Measurements from ENCODE around the gene TULP4. TPM values are rescaled to one million over a fixed set of nuclear protein-coding genes. Genes with fewer than 3 reads are reported as not detected.
"Not testable (repeated sequence)": the region's sequence is repeated elsewhere in the genome, so short reads cannot be mapped to it uniquely, and the experiment has no call there.

The TULP4 gene
- total RNA-seq, 1 experiment from 2014 or later: 82.0 TPM

DNA sequence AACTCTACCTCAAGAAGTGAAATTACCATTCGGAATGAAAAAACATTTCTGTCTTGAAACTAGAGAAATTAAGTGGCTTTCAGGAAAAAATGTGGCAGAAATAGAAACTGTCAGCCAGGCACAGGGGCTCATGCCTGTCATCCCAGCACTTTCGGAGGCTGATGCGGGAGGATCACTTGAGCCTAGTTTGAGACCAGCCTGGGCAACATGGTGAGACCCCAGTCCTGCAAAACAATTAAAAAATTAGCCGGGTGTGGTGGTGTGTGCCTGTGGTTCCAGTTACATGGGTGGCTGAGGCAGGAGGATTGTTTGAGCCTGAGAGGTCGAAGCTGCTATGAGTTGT is 240.5 kb downstream of the TULP4 start:
- BruUV-seq (replicated peaks): no TSS peak
- POLR2A ChIA-PET (ENCODE audit: low non-redundant PET): interaction anchor here (0.6 kb wide), 1 partner anchor 19 kb away, joined by 5 read pairs; no protein-coding TSS in a partner anchor
- intact Hi-C loops (cut with micrococcal nuclease; ENCODE audit: unreplicated experiment): no loop called here
- Histone ChIP-seq H3K4me3 (ENCODE audit: low read depth, low read length, poor library complexity, severe bottlenecking) (no peak overlapping the region), H3K27ac (ENCODE audit: low read depth, low read length, poor library complexity, severe bottlenecking) (no peak overlapping the region), H3K27me3 (replicated peaks; ENCODE audit: insufficient read depth, low read depth, low read length, poor library complexity) (no peaks in the 10 kb centered on the region), H3K4me1 (ENCODE audit: insufficient read depth, low read length, poor library complexity, severe bottlenecking) (no peaks in the 10 kb centered on the region), H3K9me3 (ENCODE audit: low read depth, low read length, poor library complexity, severe bottlenecking) (no peaks in the 10 kb centered on the region), H3K36me3 (ENCODE audit: insufficient read depth, low read length, poor library complexity, severe bottlenecking) (no peaks in the 10 kb centered on the region)
- CTCF ChIA-PET: no interaction called here
- no peak for DNase-seq (ENCODE audit: low spot score)
- TF ChIP-seq, protein P1, sequence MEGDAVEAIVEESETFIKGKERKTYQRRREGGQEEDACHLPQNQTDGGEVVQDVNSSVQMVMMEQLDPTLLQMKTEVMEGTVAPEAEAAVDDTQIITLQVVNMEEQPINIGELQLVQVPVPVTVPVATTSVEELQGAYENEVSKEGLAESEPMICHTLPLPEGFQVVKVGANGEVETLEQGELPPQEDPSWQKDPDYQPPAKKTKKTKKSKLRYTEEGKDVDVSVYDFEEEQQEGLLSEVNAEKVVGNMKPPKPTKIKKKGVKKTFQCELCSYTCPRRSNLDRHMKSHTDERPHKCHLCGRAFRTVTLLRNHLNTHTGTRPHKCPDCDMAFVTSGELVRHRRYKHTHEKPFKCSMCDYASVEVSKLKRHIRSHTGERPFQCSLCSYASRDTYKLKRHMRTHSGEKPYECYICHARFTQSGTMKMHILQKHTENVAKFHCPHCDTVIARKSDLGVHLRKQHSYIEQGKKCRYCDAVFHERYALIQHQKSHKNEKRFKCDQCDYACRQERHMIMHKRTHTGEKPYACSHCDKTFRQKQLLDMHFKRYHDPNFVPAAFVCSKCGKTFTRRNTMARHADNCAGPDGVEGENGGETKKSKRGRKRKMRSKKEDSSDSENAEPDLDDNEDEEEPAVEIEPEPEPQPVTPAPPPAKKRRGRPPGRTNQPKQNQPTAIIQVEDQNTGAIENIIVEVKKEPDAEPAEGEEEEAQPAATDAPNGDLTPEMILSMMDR (conservative IDR thresholded peaks at IDR 0.05; ENCODE audit: low read depth, low read length): no peak
- TF ChIP-seq EZH2 (IDR thresholded peaks at IDR 0.05; ENCODE audit: borderline replicate concordance, low read depth, low read length, poor library complexity, severe bottlenecking): no peak

DNA sequence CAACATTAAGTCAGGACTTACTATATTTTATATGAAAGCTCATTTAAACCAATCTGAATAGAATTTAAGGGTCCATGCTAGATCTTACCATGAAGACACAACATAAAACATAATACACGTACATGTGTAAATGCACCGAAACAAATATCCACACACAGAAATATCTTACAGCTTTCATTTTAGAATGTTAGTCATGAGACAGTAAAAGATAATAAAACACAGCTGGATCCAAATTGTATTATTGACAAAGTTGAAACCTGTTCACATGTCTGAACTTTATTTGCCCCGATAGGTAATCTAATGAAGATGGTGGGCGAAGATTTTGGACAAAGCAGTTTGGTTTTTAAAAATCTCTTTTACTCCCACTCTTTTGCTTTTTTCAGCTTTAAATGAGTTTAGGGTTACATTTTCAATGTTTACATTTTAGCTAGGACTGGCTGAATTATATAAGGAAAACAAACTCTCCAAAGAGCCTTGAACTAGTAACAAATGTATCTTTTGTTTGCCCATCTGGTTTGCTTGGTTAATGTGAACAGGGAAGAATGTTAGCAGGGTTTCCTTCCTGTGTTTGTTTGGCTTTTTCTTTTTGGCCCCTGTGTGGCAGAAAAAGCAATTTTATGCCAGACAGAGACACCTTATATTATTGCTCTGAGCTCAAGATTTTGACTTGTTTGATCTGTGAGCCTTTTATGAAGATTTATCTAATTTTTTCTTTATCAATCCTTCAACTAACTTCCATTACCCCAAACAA is 242.5 kb downstream of the TULP4 start:
- Histone ChIP-seq H3K27me3 (replicated peaks; ENCODE audit: insufficient read depth, low read depth, low read length, poor library complexity) (no peaks in the 10 kb centered on the region), H3K4me1 (ENCODE audit: insufficient read depth, low read length, poor library complexity, severe bottlenecking) (peaks cover 5% of the 10 kb centered on the region), H3K36me3 (ENCODE audit: insufficient read depth, low read length, poor library complexity, severe bottlenecking) (no peaks in the 10 kb centered on the region), H3K27ac (ENCODE audit: low read depth, low read length, poor library complexity, severe bottlenecking) (no peak overlapping the region), H3K4me3 (ENCODE audit: low read depth, low read length, poor library complexity, severe bottlenecking) (no peak overlapping the region), H3K9me3 (ENCODE audit: low read depth, low read length, poor library complexity, severe bottlenecking) (no peaks in the 10 kb centered on the region)
- TF ChIP-seq EZH2 (IDR thresholded peaks at IDR 0.05; ENCODE audit: borderline replicate concordance, low read depth, low read length, poor library complexity, severe bottlenecking): no peak
- TF ChIP-seq, protein P1 (conservative IDR thresholded peaks at IDR 0.05; ENCODE audit: low read depth, low read length): no peak
- no peak for DNase-seq (ENCODE audit: low spot score)
- intact Hi-C loops (cut with micrococcal nuclease; ENCODE audit: unreplicated experiment): no loop called here
- ChIA-PET CTCF (interaction anchor here (0.7 kb wide), 1 partner anchor 359 kb away, joined by 3 read pairs; no protein-coding TSS in a partner anchor), POLR2A (ENCODE audit: low non-redundant PET) (no interaction called here)
- no TSS peak for BruUV-seq (replicated peaks)

GRCh38 chr6:158556113-158556512 is 243.8 kb downstream of the TULP4 start:
- BruUV-seq (replicated peaks): no TSS peak
- peaks cover 8% of the 10 kb centered on the region for H3K4me1 ChIP-seq (ENCODE audit: insufficient read depth, low read length, poor library complexity, severe bottlenecking)
- H3K36me3 ChIP-seq (ENCODE audit: insufficient read depth, low read length, poor library complexity, severe bottlenecking): no peaks in the 10 kb centered on the region
- no peak for DNase-seq (ENCODE audit: low spot score)
- no peaks in the 10 kb centered on the region for H3K27me3 ChIP-seq (replicated peaks; ENCODE audit: insufficient read depth, low read depth, low read length, poor library complexity)
- no peaks in the 10 kb centered on the region for H3K9me3 ChIP-seq (ENCODE audit: low read depth, low read length, poor library complexity, severe bottlenecking)
- TF ChIP-seq, protein P1 (conservative IDR thresholded peaks at IDR 0.05; ENCODE audit: low read depth, low read length): no peak
- TF ChIP-seq EZH2 (IDR thresholded peaks at IDR 0.05; ENCODE audit: borderline replicate concordance, low read depth, low read length, poor library complexity, severe bottlenecking): no peak
- CTCF ChIA-PET: no interaction called here
- POLR2A ChIA-PET (ENCODE audit: low non-redundant PET): no interaction called here
- H3K4me3 ChIP-seq (ENCODE audit: low read depth, low read length, poor library complexity, severe bottlenecking): no peak overlapping the region
- intact Hi-C loops (cut with micrococcal nuclease; ENCODE audit: unreplicated experiment): no loop called here
- no peak overlapping the region for H3K27ac ChIP-seq (ENCODE audit: low read depth, low read length, poor library complexity, severe bottlenecking)

- POLR2A ChIA-PET (ENCODE audit: low non-redundant PET); H3K27me3 ChIP-seq (replicated peaks; ENCODE audit: insufficient read depth, low read depth, low read length, poor library complexity); H3K27ac ChIP-seq (ENCODE audit: low read depth, low read length, poor library complexity, severe bottlenecking); H3K4me3 ChIP-seq (ENCODE audit: low read depth, low read length, poor library complexity, severe bottlenecking); CTCF ChIA-PET; DNase-seq (ENCODE audit: low spot score); BruUV-seq (replicated peaks); intact Hi-C loops (cut with micrococcal nuclease; ENCODE audit: unreplicated experiment); H3K9me3 ChIP-seq (ENCODE audit: low read depth, low read length, poor library complexity, severe bottlenecking); H3K36me3 ChIP-seq (ENCODE audit: insufficient read depth, low read length, poor library complexity, severe bottlenecking): not testable (repeated sequence)
- H3K4me1 ChIP-seq (ENCODE audit: insufficient read depth, low read length, poor library complexity, severe bottlenecking): peaks cover 15% of the 10 kb centered on the region
Observed at GRCh38 chr6:158557110-158557509, 244.8 kb downstream of the TULP4 start.

All from A673 (cell line).